Subcutaneous adipose tissue (tissue), 4 donors: ENCODE results near the gene WDPCP. TPM values are rescaled to one million over a fixed set of nuclear protein-coding genes. Genes with fewer than 3 reads are reported as not detected.

Experiments
- total RNA-seq, 4 donors: library from RNA; depleted of rRNA; stranded (reverse); fragments of >200 nt; gene quantifications; one replicate each; pipeline ENCODE4 v1.1.0, GENCODE V29; 2016
- TF ChIP-seq, protein P1 (sequence below): fragments of 450-650 bp; IDR thresholded peaks from one replicate; pipeline ENCODE4 v1.5.1; 2016; ENCODE audit warnings: low read depth, mild to moderate bottlenecking, control low read depth, antibody characterized with exemption, moderate library complexity

Gene WDPCP
- total RNA-seq, 4 donors from 2014 or later = 19.5 to 29.5 (median 22.9) TPM

DNA sequence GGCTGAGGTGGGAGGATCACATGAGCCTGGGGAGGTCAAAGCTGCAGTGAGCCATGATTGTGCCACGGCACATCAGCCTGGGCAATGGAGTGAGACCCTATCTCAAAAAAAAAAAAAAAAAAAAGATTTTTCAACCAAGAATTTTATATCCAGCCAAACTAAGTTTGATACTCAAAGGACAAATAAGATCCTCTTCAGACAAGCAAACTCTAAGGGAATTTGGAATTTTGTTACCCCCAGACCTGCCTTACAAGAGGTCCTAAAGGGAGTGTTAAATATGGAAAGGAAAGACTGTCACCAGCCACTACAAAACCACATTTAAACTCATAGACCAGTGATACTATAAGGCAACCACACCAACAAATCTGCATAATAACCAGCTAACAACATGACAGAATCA, 67.5 kb downstream of the WDPCP start:
- TF ChIP-seq, protein P1, sequence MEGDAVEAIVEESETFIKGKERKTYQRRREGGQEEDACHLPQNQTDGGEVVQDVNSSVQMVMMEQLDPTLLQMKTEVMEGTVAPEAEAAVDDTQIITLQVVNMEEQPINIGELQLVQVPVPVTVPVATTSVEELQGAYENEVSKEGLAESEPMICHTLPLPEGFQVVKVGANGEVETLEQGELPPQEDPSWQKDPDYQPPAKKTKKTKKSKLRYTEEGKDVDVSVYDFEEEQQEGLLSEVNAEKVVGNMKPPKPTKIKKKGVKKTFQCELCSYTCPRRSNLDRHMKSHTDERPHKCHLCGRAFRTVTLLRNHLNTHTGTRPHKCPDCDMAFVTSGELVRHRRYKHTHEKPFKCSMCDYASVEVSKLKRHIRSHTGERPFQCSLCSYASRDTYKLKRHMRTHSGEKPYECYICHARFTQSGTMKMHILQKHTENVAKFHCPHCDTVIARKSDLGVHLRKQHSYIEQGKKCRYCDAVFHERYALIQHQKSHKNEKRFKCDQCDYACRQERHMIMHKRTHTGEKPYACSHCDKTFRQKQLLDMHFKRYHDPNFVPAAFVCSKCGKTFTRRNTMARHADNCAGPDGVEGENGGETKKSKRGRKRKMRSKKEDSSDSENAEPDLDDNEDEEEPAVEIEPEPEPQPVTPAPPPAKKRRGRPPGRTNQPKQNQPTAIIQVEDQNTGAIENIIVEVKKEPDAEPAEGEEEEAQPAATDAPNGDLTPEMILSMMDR = no peak

DNA sequence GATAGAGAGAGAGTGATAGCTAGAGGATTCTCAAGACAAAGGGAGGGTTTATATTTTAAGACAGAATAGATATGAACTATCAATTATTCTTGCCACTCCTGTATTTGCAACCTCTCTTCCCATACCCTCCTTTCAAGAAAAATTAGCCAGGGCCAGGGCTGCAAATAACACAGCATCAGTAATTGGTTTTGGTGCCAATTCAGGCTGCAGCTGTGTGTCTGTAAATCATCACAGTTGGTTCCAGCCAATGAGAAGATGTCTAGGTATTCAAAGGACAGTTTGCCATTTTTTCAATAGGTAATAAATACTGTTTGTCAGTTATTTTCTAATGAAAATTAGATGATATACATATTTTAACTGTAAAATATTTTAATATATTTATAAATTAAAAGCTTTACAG, 73.5 kb downstream of the WDPCP start:
- TF ChIP-seq, protein P1 = no peak

DNA sequence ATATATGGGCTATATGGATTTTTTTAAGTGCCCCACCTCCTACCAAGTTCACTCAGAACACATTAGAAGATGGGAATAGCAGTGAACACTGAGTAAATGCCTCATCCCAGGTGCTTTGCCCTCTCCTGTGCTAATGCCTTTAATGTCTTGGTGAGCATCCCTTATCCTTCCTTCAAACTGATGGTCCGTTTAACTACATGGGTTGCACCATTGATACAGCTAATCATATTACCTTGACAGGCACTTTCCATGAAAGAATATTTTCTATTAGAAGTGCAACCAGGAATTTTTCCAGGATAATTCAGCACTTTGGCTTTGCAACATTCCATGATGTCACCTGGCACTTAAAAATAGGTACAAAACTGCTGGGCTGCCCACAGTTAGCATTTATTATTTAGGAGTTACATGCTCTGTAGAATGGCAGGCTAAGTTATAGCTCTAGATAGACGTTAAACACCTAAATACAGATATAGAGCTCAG, 74.0 kb downstream of the WDPCP start:
- TF ChIP-seq, protein P1 = no peak

DNA sequence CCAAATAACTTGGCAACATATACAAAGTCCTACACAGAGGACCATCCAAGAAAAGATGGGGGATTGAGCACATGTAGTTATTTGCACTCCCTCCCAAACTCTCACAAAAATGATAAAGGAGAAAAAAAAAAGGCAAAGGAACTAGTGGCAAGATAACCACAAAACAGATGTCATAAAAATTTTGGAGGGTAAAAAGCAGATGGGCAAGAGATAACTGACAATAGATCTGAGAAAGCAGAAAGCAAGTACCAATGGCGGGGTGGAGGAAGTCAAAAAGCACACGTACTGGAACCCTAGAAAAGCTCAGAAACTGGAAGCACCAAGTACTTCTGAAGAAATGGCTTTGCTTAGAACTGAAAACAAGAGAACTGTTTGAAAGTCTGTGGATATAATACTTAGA, 82.0 kb downstream of the WDPCP start:
- TF ChIP-seq, protein P1 = no peak

DNA sequence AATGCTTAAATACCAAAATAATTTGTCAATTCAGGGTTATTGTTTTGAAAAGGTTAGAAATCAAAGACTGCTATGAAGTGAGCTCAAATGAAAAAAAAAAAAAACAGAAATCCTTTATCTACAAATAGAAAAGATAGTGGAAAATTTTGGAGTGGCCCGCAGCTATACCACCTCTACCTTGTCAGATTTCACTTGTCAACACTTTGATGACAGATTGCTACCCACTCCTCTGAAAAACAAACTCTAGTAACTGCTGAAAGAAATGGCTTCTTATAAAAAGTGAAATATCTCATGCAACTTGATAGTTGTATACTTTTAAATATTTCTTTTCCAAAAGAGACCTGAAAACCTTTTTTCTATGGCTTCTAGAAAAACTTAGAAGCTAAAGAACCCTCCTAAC, 84.5 kb downstream of the WDPCP start:
- TF ChIP-seq, protein P1 = no peak

DNA sequence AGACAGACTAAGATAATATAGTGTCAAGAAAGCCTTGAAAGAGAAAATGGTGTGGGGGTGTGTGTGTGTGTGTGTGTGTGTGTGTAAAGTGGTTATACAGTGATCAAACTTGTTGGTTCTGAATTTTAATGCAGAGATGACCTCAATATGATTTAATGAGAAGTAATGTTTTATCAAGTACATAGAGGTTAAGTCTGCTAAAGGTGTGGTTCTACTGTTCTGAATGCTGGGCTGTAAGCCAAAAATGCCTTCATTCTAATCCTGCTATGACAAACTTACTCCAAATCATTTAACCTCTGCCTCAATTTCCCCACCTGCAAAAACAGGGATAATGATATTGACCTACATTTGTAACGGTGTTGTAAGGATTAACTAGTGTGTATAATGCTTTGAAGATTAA, 87.9 kb downstream of the WDPCP start:
- TF ChIP-seq, protein P1 = no peak

DNA sequence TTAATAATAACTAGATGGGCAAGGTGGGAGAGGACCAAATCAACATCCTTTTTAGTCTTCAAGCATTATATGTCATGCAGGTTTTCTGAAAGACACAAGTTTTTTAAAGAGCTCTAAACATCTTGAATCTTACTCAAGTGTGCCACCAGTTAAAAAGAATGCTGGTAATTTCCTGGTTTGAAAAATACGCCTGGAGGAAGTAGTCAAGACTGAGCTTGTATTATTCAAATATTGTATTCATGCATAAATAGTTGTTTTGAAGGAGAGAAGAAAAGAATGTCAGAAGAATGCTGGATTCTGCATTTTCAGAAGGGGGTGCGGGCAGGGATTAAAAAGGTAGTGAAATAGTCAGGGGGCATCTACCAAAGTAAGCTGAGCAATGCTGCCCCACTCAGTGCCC, 90.7 kb downstream of the WDPCP start:
- TF ChIP-seq, protein P1 = no peak

DNA sequence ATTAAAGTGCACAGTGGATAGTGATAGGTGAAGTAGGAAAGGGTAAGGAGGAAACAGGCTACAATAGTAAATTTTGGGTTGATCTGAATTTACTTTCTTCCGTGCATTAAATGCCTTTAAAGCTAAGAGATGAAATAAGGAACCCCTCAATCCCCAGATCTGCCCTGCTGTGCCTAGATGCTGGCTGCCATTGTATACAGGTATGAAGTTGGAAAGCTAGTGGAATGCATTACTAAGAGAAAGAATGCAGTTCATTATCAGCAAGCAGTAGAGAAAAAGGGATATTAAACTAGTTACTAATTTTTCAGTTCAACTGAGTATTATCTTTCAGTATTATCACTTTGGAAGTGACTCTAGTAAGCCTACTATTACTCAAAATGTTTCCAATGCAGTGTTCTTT, 93.3 kb downstream of the WDPCP start:
- TF ChIP-seq, protein P1 = no peak
